ENCODE data around the gene UNC13A. TPM values are rescaled to one million over a fixed set of nuclear protein-coding genes. Genes with fewer than 3 reads are reported as not detected.

UNC13A gene
- total and polyA plus RNA-seq, 2 donors (not counting 1 experiment from before 2014, with no cell fraction given), result under 0.01 to 0.28 TPM

GRCh38 chr19:17658666-17659065, 29.5 kb downstream of the UNC13A start:
- DNase-seq (ENCODE audit: low read depth in 2 of 2), result peak in 1 of 2 donors; percentile 6
- TF ChIP-seq CTCF (conservative IDR thresholded peaks at IDR 0.05 in 1 of 2, IDR thresholded peaks at IDR 0.05 in 1 of 2; ENCODE audit: low read depth in 1 of 2, low read length in 2 of 2) (no peak), EZH2 (IDR thresholded peaks at IDR 0.05; ENCODE audit: low read length, missing control alignments) (no peak)
- no peak overlapping the region for H3K27ac ChIP-seq (ENCODE audit: insufficient read depth, low read length)
- H3K9ac ChIP-seq (ENCODE audit: insufficient read depth, low read length), result no peak overlapping the region
- H3K36me3 ChIP-seq (ENCODE audit: control insufficient read depth, insufficient read depth, low read length), result no peaks in the 10 kb centered on the region
- no peak overlapping the region for H3K4me3 ChIP-seq (replicated peaks in 1 of 4; ENCODE audit: control extremely low read depth in 1 of 4, insufficient read depth in 1 of 4, low read depth in 3 of 4, low read length in 4 of 4)
- no peak overlapping the region for H3K4me2 ChIP-seq (ENCODE audit: extremely low read depth, insufficient read depth, low read length)
- no peaks in the 10 kb centered on the region for H4K20me1 ChIP-seq (ENCODE audit: control insufficient read depth, extremely low read depth, insufficient read depth, low read length)
- no peaks in the 10 kb centered on the region for H3K79me2 ChIP-seq (ENCODE audit: control insufficient read depth, insufficient read depth, low read length)
- H3K9me3 ChIP-seq (ENCODE audit: control insufficient read depth, insufficient read depth, low read depth, low read length), result no peaks in the 10 kb centered on the region
- no peaks in the 10 kb centered on the region for H3K4me1 ChIP-seq (ENCODE audit: control insufficient read depth, extremely low read depth, insufficient read depth, low read length)
- H3K27me3 ChIP-seq (ENCODE audit: control insufficient read depth, insufficient read depth, low read length), result no peaks in the 10 kb centered on the region
- H2AFZ ChIP-seq (ENCODE audit: low read length), result no peak overlapping the region

- Histone ChIP-seq H3K4me1 (ENCODE audit: control insufficient read depth, extremely low read depth, insufficient read depth, low read length) (no peaks in the 10 kb centered on the region), H3K79me2 (ENCODE audit: control insufficient read depth, insufficient read depth, low read length) (no peaks in the 10 kb centered on the region), H3K9ac (ENCODE audit: insufficient read depth, low read length) (no peak overlapping the region), H3K4me3 (replicated peaks in 1 of 4; ENCODE audit: control extremely low read depth in 1 of 4, insufficient read depth in 1 of 4, low read depth in 3 of 4, low read length in 4 of 4) (no peak overlapping the region), H3K4me2 (ENCODE audit: extremely low read depth, insufficient read depth, low read length) (no peak overlapping the region), H3K27ac (ENCODE audit: insufficient read depth, low read length) (no peak overlapping the region), H2AFZ (ENCODE audit: low read length) (no peak overlapping the region), H3K27me3 (ENCODE audit: control insufficient read depth, insufficient read depth, low read length) (no peaks in the 10 kb centered on the region), H3K9me3 (ENCODE audit: control insufficient read depth, insufficient read depth, low read depth, low read length) (no peaks in the 10 kb centered on the region), H3K36me3 (ENCODE audit: control insufficient read depth, insufficient read depth, low read length) (no peaks in the 10 kb centered on the region), H4K20me1 (ENCODE audit: control insufficient read depth, extremely low read depth, insufficient read depth, low read length) (no peaks in the 10 kb centered on the region)
- TF ChIP-seq EZH2 (IDR thresholded peaks at IDR 0.05; ENCODE audit: low read length, missing control alignments), result no peak
- TF ChIP-seq CTCF (conservative IDR thresholded peaks at IDR 0.05 in 1 of 2, IDR thresholded peaks at IDR 0.05 in 1 of 2; ENCODE audit: low read depth in 1 of 2, low read length in 2 of 2), result no peak
- DNase-seq (ENCODE audit: low read depth in 2 of 2), result no peak
Observed at GRCh38 chr19:17658240-17658639, 29.9 kb downstream of the UNC13A start.

GRCh38 chr19:17656970-17657369, 31.2 kb downstream of the UNC13A start:
- no peaks in the 10 kb centered on the region for H4K20me1 ChIP-seq (ENCODE audit: control insufficient read depth, extremely low read depth, insufficient read depth, low read length)
- no peak overlapping the region for H3K9ac ChIP-seq (ENCODE audit: insufficient read depth, low read length)

More at GRCh38 chr19:17656970-17657369, 31.2 kb downstream of the UNC13A start:
- Histone ChIP-seq H3K79me2 (ENCODE audit: control insufficient read depth, insufficient read depth, low read length) (no peaks in the 10 kb centered on the region), H2AFZ (ENCODE audit: low read length) (no peak overlapping the region), H3K36me3 (ENCODE audit: control insufficient read depth, insufficient read depth, low read length) (no peaks in the 10 kb centered on the region), H3K4me3 (replicated peaks in 1 of 4; ENCODE audit: control extremely low read depth in 1 of 4, insufficient read depth in 1 of 4, low read depth in 3 of 4, low read length in 4 of 4) (no peak overlapping the region), H3K9me3 (ENCODE audit: control insufficient read depth, insufficient read depth, low read depth, low read length) (no peaks in the 10 kb centered on the region), H3K4me2 (ENCODE audit: extremely low read depth, insufficient read depth, low read length) (no peak overlapping the region), H3K4me1 (ENCODE audit: control insufficient read depth, extremely low read depth, insufficient read depth, low read length) (no peaks in the 10 kb centered on the region), H3K27me3 (ENCODE audit: control insufficient read depth, insufficient read depth, low read length) (no peaks in the 10 kb centered on the region), H3K27ac (ENCODE audit: insufficient read depth, low read length) (no peak overlapping the region)
- no peak for TF ChIP-seq CTCF (conservative IDR thresholded peaks at IDR 0.05 in 1 of 2, IDR thresholded peaks at IDR 0.05 in 1 of 2; ENCODE audit: low read depth in 1 of 2, low read length in 2 of 2)
- no peak for TF ChIP-seq EZH2 (IDR thresholded peaks at IDR 0.05; ENCODE audit: low read length, missing control alignments)
- DNase-seq (ENCODE audit: low read depth in 2 of 2), result no peak

Data from fibroblast of lung (primary cell).